HG02763 (cell line): ENCODE results near the gene MAST4.

Experiments
- ATAC-seq: cut with Tn5 transposase; IDR thresholded peaks from one replicate; pipeline ENCODE4 v1.9.1; 2021; ENCODE audit warnings: mild to moderate bottlenecking, moderate library complexity; ENCODE audit not compliant: unreplicated experiment

Gene MAST4

GRCh38 chr5:67058998-67059743 is 463.0 kb downstream of the MAST4 start:
- ATAC-seq: no peak

- ATAC-seq: no peak
Observed at GRCh38 chr5:67059744-67060490, 463.7 kb downstream of the MAST4 start.

GRCh38 chr5:67061511-67061910 is 465.3 kb downstream of the MAST4 start:
- ATAC-seq: no peak

GRCh38 chr5:67063055-67063454 is 466.9 kb downstream of the MAST4 start:
- ATAC-seq: no peak

GRCh38 chr5:67063791-67064190 is 467.6 kb downstream of the MAST4 start:
- ATAC-seq: no peak

- no peak for ATAC-seq
Observed at GRCh38 chr5:67065237-67065636, 469.0 kb downstream of the MAST4 start.

GRCh38 chr5:67065696-67066095 is 469.5 kb downstream of the MAST4 start:
- no peak for ATAC-seq

GRCh38 chr5:67066815-67067214 is 470.6 kb downstream of the MAST4 start:
- ATAC-seq: no peak

GRCh38 chr5:67073045-67073680 is 477.0 kb downstream of the MAST4 start:
- no peak for ATAC-seq

- no peak for ATAC-seq
Observed at GRCh38 chr5:67077296-67077695, 481.1 kb downstream of the MAST4 start.

- no peak for ATAC-seq
Observed at GRCh38 chr5:67081261-67081660, 485.1 kb downstream of the MAST4 start.

GRCh38 chr5:67082941-67083340 is 486.7 kb downstream of the MAST4 start:
- no peak for ATAC-seq

GRCh38 chr5:67085616-67086015 is 489.4 kb downstream of the MAST4 start:
- ATAC-seq: no peak

GRCh38 chr5:67089200-67089725 is 493.1 kb downstream of the MAST4 start:
- ATAC-seq: no peak

GRCh38 chr5:67090040-67090439 is 493.8 kb downstream of the MAST4 start:
- ATAC-seq: no peak

- no peak for ATAC-seq
Observed at GRCh38 chr5:67090593-67090992, 494.4 kb downstream of the MAST4 start.

- ATAC-seq: no peak
Observed at GRCh38 chr5:67092535-67092934, 496.3 kb downstream of the MAST4 start.

- no peak for ATAC-seq
Observed at GRCh38 chr5:67093279-67093678, 497.1 kb downstream of the MAST4 start.

GRCh38 chr5:67094476-67095300 is 498.5 kb downstream of the MAST4 start:
- no peak for ATAC-seq

GRCh38 chr5:67095346-67096171 is 499.4 kb downstream of the MAST4 start:
- no peak for ATAC-seq
